Neural crest cell (in vitro differentiated cells): ENCODE results near the gene NR1H4. TPM values are rescaled to one million over a fixed set of nuclear protein-coding genes. Genes with fewer than 3 reads are reported as not detected.

ENCODE experiments used
- DNase-seq: peaks from one replicate; pipeline ENCODE4 v3.0.0; 2021; ENCODE audit warnings: low read depth, mixed read lengths, low spot score
- H3K27ac Mint-ChIP-seq: one replicate; pipeline ENCODE4 v1.8.0; 2021; ENCODE audit warnings: mild to moderate bottlenecking, mixed read lengths; ENCODE audit not compliant: unreplicated experiment
- H3K27me3 Mint-ChIP-seq: 2 replicates; pipeline ENCODE4 v1.8.0; 2021; ENCODE audit warnings: low read depth, mild to moderate bottlenecking, mixed read lengths
- H3K36me3 Mint-ChIP-seq: 2 replicates; pipeline ENCODE4 v1.8.0; 2021; ENCODE audit warnings: low read depth, mild to moderate bottlenecking, mixed read lengths
- H3K4me1 Mint-ChIP-seq: 2 replicates; pipeline ENCODE4 v1.8.0; 2021; ENCODE audit warnings: mixed read lengths
- H3K4me3 Mint-ChIP-seq: one replicate; pipeline ENCODE4 v1.8.0; 2021; ENCODE audit warnings: mild to moderate bottlenecking, mixed read lengths
- H3K9me3 Mint-ChIP-seq: 2 replicates; pipeline ENCODE4 v1.8.0; 2021; ENCODE audit warnings: mixed read lengths
- CTCF ChIP-seq: fragments of 200-600 bp; sonication (generic); conservative IDR thresholded peaks from 2 replicates; pipeline ENCODE4 v1.5.0; 2021; ENCODE audit warnings: antibody characterized with exemption, mild to moderate bottlenecking
- total RNA-seq: library from RNA; stranded (reverse); gene quantifications from 2 replicates; pipeline ENCODE4 v1.2.1, GENCODE V29; 2021

Gene NR1H4
- total RNA-seq, 1 donor from 2014 or later = not detected

DNA sequence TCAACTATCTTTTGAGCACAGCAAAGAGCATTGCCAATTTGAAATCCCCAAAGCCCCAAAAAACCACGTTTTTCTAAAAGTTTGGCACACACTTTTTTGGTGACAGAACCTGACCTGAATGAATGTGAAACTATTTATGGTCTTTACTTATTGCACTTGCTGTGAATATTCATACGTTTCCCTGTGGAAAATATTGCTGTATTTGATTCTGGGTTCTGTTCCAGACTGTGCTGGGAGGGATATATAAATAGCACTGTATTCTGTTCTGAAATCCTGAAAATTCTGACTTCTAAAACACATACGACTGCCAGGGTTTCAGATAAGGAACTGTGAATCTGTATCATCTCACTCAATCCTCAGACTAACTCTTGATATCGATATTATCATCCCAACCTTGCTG is 35.1 kb downstream of the NR1H4 start:
- Mint-ChIP-seq H3K4me1 (no peaks in the 10 kb centered on the region), H3K27me3 (no peaks in the 10 kb centered on the region), H3K36me3 (no peaks in the 10 kb centered on the region), H3K27ac (no peak overlapping the region), H3K4me3 (no peak overlapping the region), H3K9me3 (no peaks in the 10 kb centered on the region)
- DNase-seq = no peak
- no peak for TF ChIP-seq CTCF

- DNase-seq = no peak
- Mint-ChIP-seq H3K4me3 (no peak overlapping the region), H3K27me3 (no peaks in the 10 kb centered on the region), H3K36me3 (no peaks in the 10 kb centered on the region), H3K4me1 (no peaks in the 10 kb centered on the region), H3K9me3 (peaks cover 5% of the 10 kb centered on the region), H3K27ac (no peak overlapping the region)
- no peak for TF ChIP-seq CTCF
Measured at GRCh38 chr12:100512692-100513091, 39.0 kb downstream of the NR1H4 start.

- Mint-ChIP-seq H3K27ac (no peak overlapping the region), H3K36me3 (no peaks in the 10 kb centered on the region), H3K27me3 (peaks cover 10% of the 10 kb centered on the region), H3K4me3 (no peak overlapping the region), H3K9me3 (peaks cover 5% of the 10 kb centered on the region), H3K4me1 (no peaks in the 10 kb centered on the region)
- DNase-seq = no peak
- no peak for TF ChIP-seq CTCF
Measured at GRCh38 chr12:100515968-100516367, 42.3 kb downstream of the NR1H4 start.

GRCh38 chr12:100518376-100518775 is 44.7 kb downstream of the NR1H4 start:
- Mint-ChIP-seq H3K27me3 (peaks cover 22% of the 10 kb centered on the region), H3K36me3 (no peaks in the 10 kb centered on the region), H3K9me3 (peaks cover 5% of the 10 kb centered on the region), H3K4me3 (no peak overlapping the region), H3K4me1 (no peaks in the 10 kb centered on the region), H3K27ac (no peak overlapping the region)
- DNase-seq = no peak
- no peak for TF ChIP-seq CTCF

- DNase-seq = no peak
- H3K27me3 Mint-ChIP-seq = peaks cover 30% of the 10 kb centered on the region
- no peaks in the 10 kb centered on the region for H3K36me3 Mint-ChIP-seq
- H3K27ac Mint-ChIP-seq = no peak overlapping the region
- no peak for TF ChIP-seq CTCF
- H3K9me3 Mint-ChIP-seq = peaks cover 5% of the 10 kb centered on the region
- no peaks in the 10 kb centered on the region for H3K4me1 Mint-ChIP-seq
- no peak overlapping the region for H3K4me3 Mint-ChIP-seq
Measured at GRCh38 chr12:100520048-100520769, 46.5 kb downstream of the NR1H4 start.
